HCT116 (cell line): Measurements from ENCODE around the gene FHIT. TPM values are rescaled to one million over a fixed set of nuclear protein-coding genes. Genes with fewer than 3 reads are reported as not detected.

Source experiments
- ATAC-seq: fragments of 200-7000 bp; cut with Tn5 transposase; 2 replicates; pipeline ENCODE4 v1.9.1; 2020; ENCODE audit warnings: mild to moderate bottlenecking, moderate library complexity
- BruUV-seq: library from RNA; stranded (reverse); fragments of 400-500 nt; replicated peaks from 2 replicates; lab custom pipeline; 2021; lab: Mats Ljungman, UMichigan
- CTCF ChIA-PET: fragments of 300-600 bp; sonication (Branson Sonifier 250); formaldehyde crosslinking; loops from one replicate; lab custom pipeline; 2021; ENCODE audit warnings: antibody characterized with exemption; lab: Charles Lee
- POLR2A ChIA-PET: fragments of 300-600, 350-600 bp; sonication (Branson Sonifier 250); formaldehyde crosslinking; loops from one replicate; lab custom pipeline; 2021; ENCODE audit warnings: antibody characterized with exemption; lab: Charles Lee
- RAD21 ChIA-PET, 2 experiments: fragments of 300-600 bp; sonication (Branson Sonifier 250); formaldehyde crosslinking; loops; one replicate each; lab custom pipeline; 2023; ENCODE audit warnings: low total read pairs in 2 of 2; ENCODE audit not compliant: uncharacterized antibody in 2 of 2, unreplicated experiment in 2 of 2, low non-redundant PET in 1 of 2; lab: Charles Lee
- DNase-seq: peaks from one replicate; pipeline ENCODE4 v3.0.0-alpha.2; 2010; ENCODE audit warnings: low read depth, low spot score
- H2AFZ ChIP-seq: fragments of 200-600 bp; shearing (Covaris generic), sonication (generic); 2 replicates; pipeline ENCODE4 v1.6.1; 2017; ENCODE audit warnings: low read depth, mixed run types, mixed read lengths, antibody characterized with exemption, low read length; ENCODE audit not compliant: poor library complexity, severe bottlenecking
- H3K27ac ChIP-seq: 2 replicates; pipeline ENCODE4 v1.5.1; 2012; ENCODE audit warnings: low read depth, low read length
- H3K27me3 ChIP-seq: fragments of 200-600 bp; sonication (generic); 2 replicates; pipeline ENCODE4 v1.6.1; 2016; ENCODE audit warnings: mixed run types, low read length, mixed read lengths; ENCODE audit not compliant: insufficient read depth
- H3K36me3 ChIP-seq, 2 experiments: fragments of 200-500 bp in 1 of 2; fragments of 200-600 bp in 1 of 2; sonication (Bioruptor generic) in 1 of 2; sonication (generic) in 1 of 2; 2 replicates each; pipeline versions ENCODE4 v1.5.1 to v1.6.1; 2014 to 2016; ENCODE audit warnings: low read length in 2 of 2, inconsistent platforms in 1 of 2, mixed read lengths in 1 of 2, mixed run types in 1 of 2; ENCODE audit not compliant: insufficient read depth in 2 of 2, control insufficient read depth in 1 of 2
- H3K4me1 ChIP-seq, 2 experiments: fragments of 200-600 bp in 1 of 2; sonication (generic) in 1 of 2; 2 replicates each; pipeline versions ENCODE4 v1.5.1 to v1.6.1; 2012 to 2017; ENCODE audit warnings: low read length in 2 of 2, inconsistent platforms in 1 of 2, mild to moderate bottlenecking in 1 of 2, mixed read lengths in 1 of 2, mixed run types in 1 of 2, moderate library complexity in 1 of 2; ENCODE audit not compliant: insufficient read depth in 2 of 2, control insufficient read depth in 1 of 2
- H3K4me2 ChIP-seq: fragments of 200-600 bp; sonication (generic); 2 replicates; pipeline ENCODE4 v1.6.1; 2017; ENCODE audit warnings: mixed run types, low read length, mixed read lengths
- H3K4me3 ChIP-seq, 2 experiments: fragments of 200-600 bp in 1 of 2; sonication (generic) in 1 of 2; replicated peaks in 1 of 2; 2 replicates each; pipeline ENCODE4 v1.5.1; 2011 to 2016; ENCODE audit warnings: low read length in 2 of 2, control low read depth in 1 of 2, low read depth in 1 of 2, mild to moderate bottlenecking in 1 of 2, mixed read lengths in 1 of 2, mixed run types in 1 of 2
- H3K79me2 ChIP-seq: fragments of 200-600 bp; sonication (generic); 2 replicates; pipeline ENCODE4 v1.6.1; 2017; ENCODE audit warnings: mild to moderate bottlenecking, mixed run types, low read length, moderate library complexity, mixed read lengths; ENCODE audit not compliant: insufficient read depth
- H3K9ac ChIP-seq: fragments of 200-600 bp; sonication (generic); 2 replicates; pipeline ENCODE4 v1.6.1; 2016; ENCODE audit warnings: low read length, mixed read lengths
- H3K9me2 ChIP-seq: fragments of 200-600 bp; sonication (generic), shearing (Covaris generic); 2 replicates; pipeline ENCODE4 v1.6.1; 2017; ENCODE audit warnings: mixed run types, mild to moderate bottlenecking, moderate library complexity; ENCODE audit not compliant: insufficient read depth
- H3K9me3 ChIP-seq, 2 experiments: fragments of 200-500 bp in 1 of 2; fragments of 200-600 bp in 1 of 2; sonication (Bioruptor generic) in 1 of 2; sonication (generic) in 1 of 2; 2 replicates each; pipeline ENCODE4 v1.6.1; 2014 to 2017; ENCODE audit warnings: low read length in 2 of 2, mixed read lengths in 2 of 2, inconsistent platforms in 1 of 2, low read depth in 1 of 2, mild to moderate bottlenecking in 1 of 2, mixed run types in 1 of 2, moderate library complexity in 1 of 2; ENCODE audit not compliant: control insufficient read depth in 1 of 2, insufficient read depth in 1 of 2
- H4K20me1 ChIP-seq: fragments of 200-600 bp; sonication (generic), shearing (Covaris generic); 2 replicates; pipeline ENCODE4 v1.6.1; 2017; ENCODE audit warnings: mixed run types, mild to moderate bottlenecking, moderate library complexity; ENCODE audit not compliant: insufficient read depth
- ATF3 ChIP-seq: IDR thresholded peaks from 2 replicates; pipeline ENCODE4 v1.6.1; 2012
- CBX3 ChIP-seq: IDR thresholded peaks from 2 replicates; pipeline ENCODE4 v1.6.1; 2012; ENCODE audit warnings: low read depth
- CEBPB ChIP-seq: IDR thresholded peaks from 2 replicates; pipeline ENCODE4 v1.6.1; 2012; ENCODE audit warnings: low read depth
- CTCF ChIP-seq, 3 experiments: fragments of 200-600 bp in 1 of 3; sonication (generic) in 1 of 3; IDR thresholded peaks in 2 of 3; conservative IDR thresholded peaks in 1 of 3; 2 replicates each; pipeline ENCODE4 v1.5.1; 2012 to 2017; ENCODE audit warnings: low read depth in 2 of 3, low read length in 2 of 3, antibody characterized with exemption in 1 of 3, borderline replicate concordance in 1 of 3, control low read depth in 1 of 3, mild to moderate bottlenecking in 1 of 3, mixed read lengths in 1 of 3, mixed run types in 1 of 3, moderate library complexity in 1 of 3; ENCODE audit not compliant: insufficient read depth in 1 of 3
- ELF1 ChIP-seq: IDR thresholded peaks from 2 replicates; pipeline ENCODE4 v1.6.1; 2012; ENCODE audit warnings: low read depth, borderline replicate concordance
- EZH2 ChIP-seq: fragments of 200-600 bp; sonication (generic); IDR thresholded peaks from 2 replicates; pipeline ENCODE4 v1.6.1; 2017; ENCODE audit warnings: antibody characterized with exemption, mixed run types
- EZH2phosphoT487 ChIP-seq: fragments of 200-600 bp; IDR thresholded peaks from 2 replicates; pipeline ENCODE4 v1.6.1; 2018; ENCODE audit warnings: antibody characterized with exemption, borderline replicate concordance
- FOSL1 ChIP-seq: IDR thresholded peaks from 2 replicates; pipeline ENCODE4 v1.6.1; 2012; ENCODE audit warnings: low read depth
- MAX ChIP-seq: IDR thresholded peaks from 2 replicates; pipeline ENCODE4 v1.6.1; 2012
- POLR2AphosphoS5 ChIP-seq: IDR thresholded peaks from 2 replicates; pipeline ENCODE4 v1.6.1; 2011; ENCODE audit warnings: mild to moderate bottlenecking, low read depth, low read length, moderate library complexity
- REST ChIP-seq: IDR thresholded peaks from 2 replicates; pipeline ENCODE4 v1.6.1; 2012; ENCODE audit warnings: low read depth
- SIN3A ChIP-seq: IDR thresholded peaks from 2 replicates; pipeline ENCODE4 v1.6.1; 2012; ENCODE audit warnings: low read depth
- SP1 ChIP-seq: IDR thresholded peaks from 2 replicates; pipeline ENCODE4 v1.6.1; 2012; ENCODE audit warnings: low read depth
- SRF ChIP-seq: IDR thresholded peaks from 2 replicates; pipeline ENCODE4 v1.6.1; 2012; ENCODE audit warnings: low read depth
- YY1 ChIP-seq: IDR thresholded peaks from 2 replicates; pipeline ENCODE4 v1.6.1; 2011; ENCODE audit warnings: low read length, low read depth, moderate library complexity, mild to moderate bottlenecking; ENCODE audit not compliant: insufficient replicate concordance; ENCODE audit errors: extremely low read depth
- ZFX ChIP-seq: fragments of 450-650 bp; IDR thresholded peaks from 2 replicates; pipeline ENCODE4 v1.6.1; 2017
- ZNF274 ChIP-seq: fragments of 200-500 bp; sonication (Bioruptor generic); IDR thresholded peaks from 2 replicates; pipeline ENCODE4 v1.6.1; 2014; ENCODE audit warnings: mild to moderate bottlenecking, low read depth, low read length, inconsistent platforms
- intact Hi-C: fragments of 100-400 bp; cut with micrococcal nuclease; formaldehyde crosslinking; loops from 2 replicates; pipeline ENCODE4 v1.10.0; 2022
- total RNA-seq: library from RNA; stranded (reverse); gene quantifications from one replicate; pipeline ENCODE4 v1.2.1, GENCODE V29; 2021; ENCODE audit not compliant: unreplicated experiment

Gene FHIT
- total RNA-seq, 1 experiment from 2014 or later: 20.1 TPM

GRCh38 chr3:60175680-60176079 is 1075.6 kb downstream of the FHIT start:
- H3K4me2 ChIP-seq: no peak overlapping the region
- no peak overlapping the region for H2AFZ ChIP-seq
- H3K27me3 ChIP-seq: no peaks in the 10 kb centered on the region
- H4K20me1 ChIP-seq: no peaks in the 10 kb centered on the region
- ChIA-PET POLR2A (no interaction called here), RAD21 (no interaction called here), CTCF (no interaction called here)
- DNase-seq (no peak), ATAC-seq (no peak)
- intact Hi-C loops: no loop called here
- no peaks in the 10 kb centered on the region for H3K9me3 ChIP-seq
- H3K9ac ChIP-seq: no peak overlapping the region
- H3K4me1 ChIP-seq: no peaks in the 10 kb centered on the region
- no peaks in the 10 kb centered on the region for H3K79me2 ChIP-seq
- no peaks in the 10 kb centered on the region for H3K9me2 ChIP-seq
- no peak overlapping the region for H3K27ac ChIP-seq
- H3K4me3 ChIP-seq: no peak overlapping the region
- TF ChIP-seq EZH2phosphoT487 (no peak), SRF (no peak), POLR2AphosphoS5 (no peak), ELF1 (no peak), SP1 (no peak), YY1 (no peak), ZNF274 (no peak), EZH2 (no peak)
- H3K36me3 ChIP-seq: no peaks in the 10 kb centered on the region
- BruUV-seq: no TSS peak

- intact Hi-C loops: no loop called here
- Histone ChIP-seq H3K9me3 (no peaks in the 10 kb centered on the region), H3K27ac (no peak overlapping the region), H4K20me1 (no peaks in the 10 kb centered on the region), H3K9me2 (no peaks in the 10 kb centered on the region), H3K4me1 (no peaks in the 10 kb centered on the region), H3K4me2 (no peak overlapping the region), H3K27me3 (no peaks in the 10 kb centered on the region), H3K79me2 (no peaks in the 10 kb centered on the region), H3K36me3 (no peaks in the 10 kb centered on the region), H2AFZ (no peak overlapping the region), H3K9ac (no peak overlapping the region), H3K4me3 (no peak overlapping the region)
- RAD21 ChIA-PET: no interaction called here
- POLR2A ChIA-PET: no interaction called here
- no TSS peak for BruUV-seq
- CTCF ChIA-PET: no interaction called here
- no peak for DNase-seq
- ATAC-seq: no peak
- TF ChIP-seq MAX: no peak
- no peak for TF ChIP-seq CBX3
- no peak for TF ChIP-seq EZH2
- no peak for TF ChIP-seq ZFX
- no peak for TF ChIP-seq SIN3A
- TF ChIP-seq SRF: no peak
- TF ChIP-seq POLR2AphosphoS5: no peak
- no peak for TF ChIP-seq ELF1
- no peak for TF ChIP-seq ATF3
- TF ChIP-seq CEBPB: no peak
- no peak for TF ChIP-seq ZNF274
- TF ChIP-seq FOSL1: no peak
- TF ChIP-seq CTCF (IDR thresholded peaks at IDR 0.05 in 2 of 3, conservative IDR thresholded peaks at IDR 0.05 in 1 of 3; ENCODE audit: borderline replicate concordance in 1 of 3, insufficient read depth in 1 of 3, low read depth in 2 of 3, low read length in 2 of 3): no peak
- TF ChIP-seq REST: no peak
These were observed 1081.5 kb downstream of the FHIT start for GRCh38 chr3:60169755-60170154.
